ENCODE results near the gene KRT76. TPM values are rescaled to one million over a fixed set of nuclear protein-coding genes. Genes with fewer than 3 reads are reported as not detected.

Gene KRT76
- total RNA-seq, 1 experiment from 2014 or later = not detected

- no peaks in the 10 kb centered on the region for H3K36me3 Mint-ChIP-seq (ENCODE audit: insufficient read depth, unreplicated experiment)
- CTCF ChIA-PET = no interaction called here
- no TSS peak for BruUV-seq (replicated peaks)
- no peak for TF ChIP-seq CTCF (IDR thresholded peaks at IDR 0.05; ENCODE audit: unreplicated experiment)
- no peak for DNase-seq
- H3K27me3 Mint-ChIP-seq (ENCODE audit: unreplicated experiment) = peaks cover 21% of the 10 kb centered on the region
- intact Hi-C loops (cut with micrococcal nuclease; ENCODE audit: unreplicated experiment) = no loop called here
- H3K27ac Mint-ChIP-seq (ENCODE audit: unreplicated experiment) = no peak overlapping the region
- H3K4me1 Mint-ChIP-seq (ENCODE audit: low read depth, unreplicated experiment) = peaks cover 15% of the 10 kb centered on the region
- no peak overlapping the region for H3K4me3 Mint-ChIP-seq (ENCODE audit: low read depth, unreplicated experiment)
- H3K9me3 Mint-ChIP-seq (ENCODE audit: low read depth, unreplicated experiment) = no peaks in the 10 kb centered on the region
These were observed 45.8 kb upstream of the KRT76 start for GRCh38 chr12:52822771-52823510.

GRCh38 chr12:52821826-52822660, 44.9 kb upstream of the KRT76 start:
- no peak for TF ChIP-seq CTCF (IDR thresholded peaks at IDR 0.05; ENCODE audit: unreplicated experiment)

GRCh38 chr12:52821071-52821730, 44.1 kb upstream of the KRT76 start:
- Mint-ChIP-seq H3K27me3 (ENCODE audit: unreplicated experiment) (peaks cover 33% of the 10 kb centered on the region), H3K4me3 (ENCODE audit: low read depth, unreplicated experiment) (no peak overlapping the region), H3K4me1 (ENCODE audit: low read depth, unreplicated experiment) (peaks cover 15% of the 10 kb centered on the region), H3K9me3 (ENCODE audit: low read depth, unreplicated experiment) (no peaks in the 10 kb centered on the region), H3K27ac (ENCODE audit: unreplicated experiment) (no peak overlapping the region), H3K36me3 (ENCODE audit: insufficient read depth, unreplicated experiment) (no peaks in the 10 kb centered on the region)
- CTCF ChIA-PET = no interaction called here
- TF ChIP-seq CTCF (IDR thresholded peaks at IDR 0.05; ENCODE audit: unreplicated experiment) = no peak
- DNase-seq = no peak
- intact Hi-C loops (cut with micrococcal nuclease; ENCODE audit: unreplicated experiment) = no loop called here
- no TSS peak for BruUV-seq (replicated peaks)

More at GRCh38 chr12:52821826-52822660, 44.9 kb upstream of the KRT76 start:
- Mint-ChIP-seq H3K27ac (ENCODE audit: unreplicated experiment) (no peak overlapping the region), H3K27me3 (ENCODE audit: unreplicated experiment) (peaks cover 30% of the 10 kb centered on the region), H3K4me1 (ENCODE audit: low read depth, unreplicated experiment) (peaks cover 15% of the 10 kb centered on the region), H3K9me3 (ENCODE audit: low read depth, unreplicated experiment) (no peaks in the 10 kb centered on the region), H3K4me3 (ENCODE audit: low read depth, unreplicated experiment) (no peak overlapping the region), H3K36me3 (ENCODE audit: insufficient read depth, unreplicated experiment) (no peaks in the 10 kb centered on the region)
- BruUV-seq (replicated peaks) = no TSS peak
- intact Hi-C loops (cut with micrococcal nuclease; ENCODE audit: unreplicated experiment) = no loop called here
- CTCF ChIA-PET = no interaction called here
- peak; percentile 5 for DNase-seq

GRCh38 chr12:52820521-52820920, 43.4 kb upstream of the KRT76 start:
- Mint-ChIP-seq H3K36me3 (ENCODE audit: insufficient read depth, unreplicated experiment) (no peaks in the 10 kb centered on the region), H3K27ac (ENCODE audit: unreplicated experiment) (no peak overlapping the region), H3K4me1 (ENCODE audit: low read depth, unreplicated experiment) (peaks cover 15% of the 10 kb centered on the region), H3K4me3 (ENCODE audit: low read depth, unreplicated experiment) (no peak overlapping the region), H3K27me3 (ENCODE audit: unreplicated experiment) (peaks cover 33% of the 10 kb centered on the region), H3K9me3 (ENCODE audit: low read depth, unreplicated experiment) (no peaks in the 10 kb centered on the region)
- intact Hi-C loops (cut with micrococcal nuclease; ENCODE audit: unreplicated experiment) = no loop called here
- TF ChIP-seq CTCF (IDR thresholded peaks at IDR 0.05; ENCODE audit: unreplicated experiment) = no peak
- CTCF ChIA-PET = no interaction called here
- no peak for DNase-seq
- BruUV-seq (replicated peaks) = no TSS peak

Measured in Calu3 (cell line).